KMS-11 (cell line): ENCODE data around the gene CDH4.

Experiments
- H2AFZ ChIP-seq: fragments of 200-600 bp; sonication (generic); 2 replicates; pipeline ENCODE4 v1.6.1; 2016; ENCODE audit warnings: antibody characterized with exemption, mixed run types, low read depth
- H3K27ac ChIP-seq: fragments of 200-600 bp; sonication (generic); 2 replicates; pipeline ENCODE4 v1.6.1; 2016; ENCODE audit warnings: mild to moderate bottlenecking, mixed run types
- H3K27me3 ChIP-seq: fragments of 200-600 bp; sonication (generic); 2 replicates; pipeline ENCODE4 v1.6.1; 2017; ENCODE audit warnings: mild to moderate bottlenecking, low read depth, mixed run types, moderate library complexity; ENCODE audit not compliant: insufficient read depth
- H3K36me3 ChIP-seq: fragments of 200-600 bp; sonication (generic); 2 replicates; pipeline ENCODE4 v1.6.1; 2017; ENCODE audit warnings: mild to moderate bottlenecking, mixed run types; ENCODE audit not compliant: insufficient read depth
- H3K4me1 ChIP-seq: fragments of 200-600 bp; sonication (generic); 2 replicates; pipeline ENCODE4 v1.6.1; 2016; ENCODE audit warnings: mild to moderate bottlenecking, low read depth, mixed run types; ENCODE audit not compliant: poor library complexity, severe bottlenecking
- H3K4me2 ChIP-seq: fragments of 200-600 bp; sonication (generic); 2 replicates; pipeline ENCODE4 v1.7.0; 2016; ENCODE audit warnings: mild to moderate bottlenecking, mixed run types
- H3K4me3 ChIP-seq: fragments of 200-600 bp; sonication (generic); IDR thresholded peaks from 2 replicates; pipeline ENCODE4 v1.6.1; 2017; ENCODE audit warnings: low read depth, low read length, mixed read lengths; ENCODE audit not compliant: insufficient read depth
- H3K79me2 ChIP-seq: fragments of 200-600 bp; sonication (generic); 2 replicates; pipeline ENCODE4 v1.6.1; 2016; ENCODE audit warnings: low read depth, mixed run types; ENCODE audit not compliant: insufficient read depth
- H3K9ac ChIP-seq: fragments of 200-600 bp; sonication (generic); 2 replicates; pipeline ENCODE4 v1.6.1; 2016; ENCODE audit warnings: mild to moderate bottlenecking, mixed run types
- H4K20me1 ChIP-seq: fragments of 200-600 bp; sonication (generic); 2 replicates; pipeline ENCODE4 v1.6.1; 2016; ENCODE audit warnings: mild to moderate bottlenecking, mixed run types; ENCODE audit not compliant: insufficient read depth
- TF ChIP-seq, protein P1 (sequence below): fragments of 200-600 bp; sonication (generic); conservative IDR thresholded peaks from 2 replicates; pipeline ENCODE4 v1.6.1; 2017; ENCODE audit warnings: low read depth, mild to moderate bottlenecking, antibody characterized with exemption, low read length, moderate library complexity, mixed read lengths

Gene CDH4

DNA sequence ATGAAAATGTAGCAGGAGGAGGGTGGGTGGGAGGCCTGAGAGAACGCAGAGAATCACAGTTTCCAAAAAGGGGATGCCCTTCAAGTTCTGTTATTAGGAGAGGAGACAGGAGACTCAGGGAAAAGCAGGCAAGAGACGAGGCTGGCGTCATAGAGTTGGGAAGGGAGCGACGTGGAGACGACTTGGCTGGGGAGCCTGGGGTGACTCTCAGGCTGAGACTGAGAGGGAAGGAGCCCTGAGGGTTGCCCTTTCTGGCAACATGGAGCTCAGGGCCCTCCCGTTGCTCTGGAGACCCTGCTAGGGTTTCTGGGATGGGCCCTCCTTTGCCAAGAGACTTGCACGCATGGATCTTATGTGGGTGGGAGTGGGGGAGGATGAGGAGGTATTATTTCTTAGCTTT is 108.9 kb downstream of the CDH4 start:
- H3K79me2 ChIP-seq = no peaks in the 10 kb centered on the region
- TF ChIP-seq, protein P1, sequence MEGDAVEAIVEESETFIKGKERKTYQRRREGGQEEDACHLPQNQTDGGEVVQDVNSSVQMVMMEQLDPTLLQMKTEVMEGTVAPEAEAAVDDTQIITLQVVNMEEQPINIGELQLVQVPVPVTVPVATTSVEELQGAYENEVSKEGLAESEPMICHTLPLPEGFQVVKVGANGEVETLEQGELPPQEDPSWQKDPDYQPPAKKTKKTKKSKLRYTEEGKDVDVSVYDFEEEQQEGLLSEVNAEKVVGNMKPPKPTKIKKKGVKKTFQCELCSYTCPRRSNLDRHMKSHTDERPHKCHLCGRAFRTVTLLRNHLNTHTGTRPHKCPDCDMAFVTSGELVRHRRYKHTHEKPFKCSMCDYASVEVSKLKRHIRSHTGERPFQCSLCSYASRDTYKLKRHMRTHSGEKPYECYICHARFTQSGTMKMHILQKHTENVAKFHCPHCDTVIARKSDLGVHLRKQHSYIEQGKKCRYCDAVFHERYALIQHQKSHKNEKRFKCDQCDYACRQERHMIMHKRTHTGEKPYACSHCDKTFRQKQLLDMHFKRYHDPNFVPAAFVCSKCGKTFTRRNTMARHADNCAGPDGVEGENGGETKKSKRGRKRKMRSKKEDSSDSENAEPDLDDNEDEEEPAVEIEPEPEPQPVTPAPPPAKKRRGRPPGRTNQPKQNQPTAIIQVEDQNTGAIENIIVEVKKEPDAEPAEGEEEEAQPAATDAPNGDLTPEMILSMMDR = no peak
- H3K4me1 ChIP-seq = no peaks in the 10 kb centered on the region
- H3K27ac ChIP-seq = no peak overlapping the region
- H3K36me3 ChIP-seq = no peaks in the 10 kb centered on the region
- no peak overlapping the region for H3K9ac ChIP-seq
- no peaks in the 10 kb centered on the region for H4K20me1 ChIP-seq
- no peak overlapping the region for H3K4me2 ChIP-seq
- H2AFZ ChIP-seq = no peak overlapping the region
- H3K4me3 ChIP-seq = no peak overlapping the region
- H3K27me3 ChIP-seq = peaks cover 16% of the 10 kb centered on the region; the same call in 1 of the 2 replicates

DNA sequence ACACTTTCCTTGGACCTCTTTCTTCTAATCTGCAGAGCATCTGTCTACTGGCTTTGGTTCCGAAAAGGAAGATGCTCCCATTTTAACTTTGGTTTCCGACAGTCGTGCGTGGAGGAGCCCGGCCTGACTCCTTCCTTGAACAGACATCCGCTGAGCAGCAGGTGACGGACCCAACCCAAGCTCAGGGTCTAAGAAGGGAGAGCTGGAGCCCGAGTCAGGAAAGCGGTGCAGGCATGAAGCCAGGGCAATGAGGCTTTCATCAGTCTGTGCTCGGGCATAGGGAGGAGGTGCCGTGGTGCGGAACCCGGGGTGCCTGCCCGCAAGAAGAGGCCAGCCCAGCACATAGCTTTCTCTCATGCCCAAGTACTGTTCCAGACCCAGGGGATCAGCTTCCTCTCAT is 109.4 kb downstream of the CDH4 start:
- Histone ChIP-seq H3K4me2 (no peak overlapping the region), H3K4me3 (no peak overlapping the region), H3K9ac (no peak overlapping the region), H3K4me1 (no peaks in the 10 kb centered on the region), H3K36me3 (no peaks in the 10 kb centered on the region), H2AFZ (no peak overlapping the region), H3K79me2 (no peaks in the 10 kb centered on the region), H3K27ac (no peak overlapping the region), H3K27me3 (peaks cover 20% of the 10 kb centered on the region; the same call in 1 of the 2 replicates), H4K20me1 (no peaks in the 10 kb centered on the region)
- TF ChIP-seq, protein P1 = no peak

DNA sequence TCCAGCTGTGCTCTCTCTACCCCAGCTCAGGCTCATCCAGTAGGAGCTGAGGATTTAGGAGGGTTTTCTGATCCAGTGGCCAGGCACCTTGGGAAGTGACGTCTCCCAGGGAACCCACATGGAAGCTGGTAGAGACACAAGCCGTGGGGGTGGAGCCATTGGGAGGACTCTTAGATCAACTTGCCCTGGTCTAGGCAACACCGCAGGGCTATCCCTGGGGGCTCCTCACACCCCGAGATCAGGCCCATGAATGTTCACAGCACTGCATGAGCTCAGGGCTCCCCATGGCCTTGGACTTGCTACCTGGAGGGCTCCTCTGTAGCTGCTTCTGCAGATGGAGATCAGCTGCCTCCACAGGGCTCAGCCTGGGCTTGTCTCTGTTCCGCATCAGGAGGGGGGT is 112.1 kb downstream of the CDH4 start:
- Histone ChIP-seq H4K20me1 (no peaks in the 10 kb centered on the region), H3K27ac (no peak overlapping the region), H2AFZ (no peak overlapping the region), H3K27me3 (peaks cover 4% of the 10 kb centered on the region; the same call in 1 of the 2 replicates), H3K79me2 (no peaks in the 10 kb centered on the region), H3K4me2 (no peak overlapping the region), H3K36me3 (no peaks in the 10 kb centered on the region), H3K4me1 (no peaks in the 10 kb centered on the region), H3K9ac (no peak overlapping the region), H3K4me3 (no peak overlapping the region)
- TF ChIP-seq, protein P1 = no peak

DNA sequence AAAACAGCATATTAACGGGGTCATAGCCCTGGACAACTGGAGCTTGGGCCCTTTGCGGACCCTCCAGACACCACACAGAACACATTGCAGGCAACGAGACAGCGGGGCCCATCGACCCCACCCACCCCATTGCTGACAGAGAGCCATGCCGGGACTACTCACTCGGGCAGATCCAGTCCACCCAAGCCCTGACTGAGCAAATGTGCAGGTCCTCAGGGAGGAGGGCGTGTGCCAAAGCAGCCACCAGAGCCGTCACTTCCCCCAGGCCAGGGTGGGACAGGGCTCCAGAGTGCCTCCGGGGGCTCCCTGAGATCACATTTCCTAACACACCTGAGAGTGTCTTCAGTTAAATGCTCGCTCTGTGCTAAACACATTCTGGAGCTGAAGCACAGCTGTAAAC is 114.9 kb downstream of the CDH4 start:
- Histone ChIP-seq H3K27ac (no peak overlapping the region), H2AFZ (no peak overlapping the region), H3K79me2 (no peaks in the 10 kb centered on the region), H3K4me2 (no peak overlapping the region), H3K4me1 (no peaks in the 10 kb centered on the region), H3K9ac (no peak overlapping the region), H4K20me1 (no peaks in the 10 kb centered on the region), H3K4me3 (no peak overlapping the region), H3K36me3 (no peaks in the 10 kb centered on the region), H3K27me3 (peaks cover 4% of the 10 kb centered on the region; the same call in 1 of the 2 replicates)
- TF ChIP-seq, protein P1 = no peak
